Measurements from ENCODE around the gene HYAL2.

HYAL2 gene, protein sequence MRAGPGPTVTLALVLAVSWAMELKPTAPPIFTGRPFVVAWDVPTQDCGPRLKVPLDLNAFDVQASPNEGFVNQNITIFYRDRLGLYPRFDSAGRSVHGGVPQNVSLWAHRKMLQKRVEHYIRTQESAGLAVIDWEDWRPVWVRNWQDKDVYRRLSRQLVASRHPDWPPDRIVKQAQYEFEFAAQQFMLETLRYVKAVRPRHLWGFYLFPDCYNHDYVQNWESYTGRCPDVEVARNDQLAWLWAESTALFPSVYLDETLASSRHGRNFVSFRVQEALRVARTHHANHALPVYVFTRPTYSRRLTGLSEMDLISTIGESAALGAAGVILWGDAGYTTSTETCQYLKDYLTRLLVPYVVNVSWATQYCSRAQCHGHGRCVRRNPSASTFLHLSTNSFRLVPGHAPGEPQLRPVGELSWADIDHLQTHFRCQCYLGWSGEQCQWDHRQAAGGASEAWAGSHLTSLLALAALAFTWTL

DNA sequence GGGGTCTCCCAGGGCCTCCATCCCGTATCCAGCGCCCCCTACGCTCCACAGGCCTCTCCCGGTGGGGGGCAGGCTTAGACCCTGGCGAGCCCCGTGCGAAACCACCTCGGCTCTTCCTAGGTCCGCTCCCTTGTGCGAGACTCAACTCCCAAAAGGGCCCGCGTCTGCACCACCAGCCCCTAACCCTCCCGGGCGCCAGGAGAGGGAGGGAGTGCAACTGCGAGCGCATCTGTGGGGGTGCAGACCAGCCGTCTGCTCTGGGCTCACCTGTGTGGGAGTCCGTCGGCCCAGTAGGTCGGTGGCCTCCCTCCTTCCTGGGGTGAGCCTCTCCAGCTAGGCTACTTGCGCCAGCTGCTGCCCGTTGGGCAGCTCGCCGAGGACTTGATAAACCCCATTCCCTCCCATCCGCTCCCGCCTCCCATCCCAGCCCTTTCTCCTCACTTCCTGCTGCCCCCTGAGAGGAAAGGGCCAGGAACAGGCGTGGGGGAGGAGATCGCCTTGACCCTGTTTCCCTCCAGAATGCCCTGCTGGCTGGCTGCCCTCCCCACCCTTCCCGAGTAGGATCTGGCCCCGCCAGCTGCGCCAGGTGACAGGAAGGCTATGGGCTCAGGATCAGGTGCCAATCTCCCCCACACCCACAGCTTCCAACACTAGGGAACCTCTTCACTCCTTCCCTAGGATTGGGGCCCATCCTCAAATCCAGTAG lies at the start of gene HYAL2:
Gene HYAL2, minus strand, starts transcription at position 360 of the 706 bp plus-strand sequence. CDS start 2,256 bp downstream, outside the sequence.
- no peak for DNase-seq

DNA sequence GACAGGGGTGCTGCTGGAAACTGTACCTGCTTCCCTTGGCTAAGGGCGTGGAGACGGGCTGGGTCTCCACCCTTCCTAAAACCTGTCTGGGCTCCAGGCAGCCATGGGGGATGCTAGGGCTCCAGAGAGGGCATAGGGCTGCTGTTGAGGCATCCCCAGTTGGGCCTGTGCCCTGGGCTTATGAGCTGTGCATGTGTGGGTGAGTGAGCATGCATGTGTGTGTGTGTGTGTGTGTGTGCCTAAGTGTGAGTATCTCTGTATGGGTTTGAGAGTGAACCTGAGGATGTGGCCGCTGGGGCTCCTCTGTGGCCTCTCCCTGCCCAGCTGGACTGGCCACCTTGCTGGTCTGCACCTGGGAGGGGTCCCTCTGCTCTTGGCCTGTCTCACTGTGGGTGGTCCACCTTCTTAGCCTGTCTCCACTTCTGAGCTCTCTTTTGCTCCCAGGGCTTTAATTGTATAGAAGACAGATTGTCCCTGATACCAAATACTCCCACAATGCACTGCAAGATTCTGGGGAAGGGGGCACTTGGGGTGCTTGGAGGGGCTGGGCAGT lies 48.7 kb upstream of the HYAL2 start:
- no peak for DNase-seq

DNA sequence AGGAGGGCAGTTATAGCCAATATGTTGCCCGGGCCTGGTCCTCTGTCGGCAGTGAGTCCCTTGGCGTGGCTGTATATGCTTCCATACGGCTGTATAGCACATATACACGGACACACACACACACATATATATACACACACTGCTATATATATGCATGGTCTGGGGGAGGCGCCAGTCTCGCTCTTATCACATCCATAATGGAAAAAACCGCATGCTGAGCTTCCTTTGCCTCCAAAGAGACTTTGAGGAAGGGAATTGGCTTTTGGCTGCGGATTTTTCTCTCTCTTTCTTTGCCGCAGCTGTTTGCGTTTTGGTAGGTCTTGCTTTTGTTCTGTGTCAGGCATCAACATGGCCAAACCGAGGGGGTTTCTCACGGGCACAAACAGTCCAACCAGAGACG lies 48.0 kb upstream of the HYAL2 start:
- no peak for DNase-seq

DNA sequence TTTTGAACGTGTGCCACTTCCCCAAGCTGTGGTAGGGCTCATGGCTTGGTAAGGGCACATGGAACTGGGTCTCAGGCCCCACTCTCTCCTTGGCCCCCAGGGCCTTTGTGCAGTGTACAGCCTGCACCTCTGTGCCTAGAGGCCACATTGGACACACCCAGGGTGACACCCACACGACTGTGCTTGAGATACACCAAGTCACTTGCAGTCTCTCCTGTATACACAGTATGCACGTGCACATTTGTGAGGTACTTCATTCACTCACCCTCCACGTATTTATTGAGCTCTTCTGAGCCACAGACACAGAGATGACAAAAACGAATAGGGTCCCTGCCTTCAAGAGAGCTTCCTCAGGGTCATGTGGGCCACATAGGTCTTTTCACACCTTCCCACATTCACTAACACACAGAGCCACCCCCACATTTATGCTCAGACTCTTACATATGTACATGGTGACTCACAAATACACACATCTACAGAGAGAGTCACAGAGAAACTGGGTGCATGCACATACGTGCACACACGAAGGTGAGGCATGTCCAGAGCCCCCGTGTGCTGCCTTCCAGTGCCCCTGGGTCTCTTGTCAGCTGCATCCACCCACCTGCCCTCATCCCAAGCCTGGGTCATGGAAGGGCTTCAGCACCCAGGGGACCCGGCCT lies 46.6 kb upstream of the HYAL2 start:
- no peak for DNase-seq

DNA sequence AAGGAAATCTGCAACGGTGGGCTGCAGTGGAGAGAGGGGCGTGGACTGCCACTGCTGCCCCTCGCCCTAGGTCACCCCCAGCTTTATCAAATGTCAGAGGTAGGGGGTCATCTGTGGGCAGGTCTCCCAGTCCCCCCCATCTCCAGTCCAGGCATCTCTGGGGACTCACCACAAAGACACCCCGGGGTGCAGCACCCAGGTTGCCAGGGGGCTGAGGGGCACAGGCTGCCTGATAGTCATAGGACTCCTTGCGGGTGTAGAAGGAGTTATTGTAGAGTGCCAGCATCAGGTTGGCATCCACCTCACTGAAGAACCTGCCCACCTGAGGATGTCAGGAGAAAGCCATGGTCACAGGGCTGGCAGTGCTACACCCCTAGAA lies 43.3 kb upstream of the HYAL2 start:
- DNase-seq = no peak

DNA sequence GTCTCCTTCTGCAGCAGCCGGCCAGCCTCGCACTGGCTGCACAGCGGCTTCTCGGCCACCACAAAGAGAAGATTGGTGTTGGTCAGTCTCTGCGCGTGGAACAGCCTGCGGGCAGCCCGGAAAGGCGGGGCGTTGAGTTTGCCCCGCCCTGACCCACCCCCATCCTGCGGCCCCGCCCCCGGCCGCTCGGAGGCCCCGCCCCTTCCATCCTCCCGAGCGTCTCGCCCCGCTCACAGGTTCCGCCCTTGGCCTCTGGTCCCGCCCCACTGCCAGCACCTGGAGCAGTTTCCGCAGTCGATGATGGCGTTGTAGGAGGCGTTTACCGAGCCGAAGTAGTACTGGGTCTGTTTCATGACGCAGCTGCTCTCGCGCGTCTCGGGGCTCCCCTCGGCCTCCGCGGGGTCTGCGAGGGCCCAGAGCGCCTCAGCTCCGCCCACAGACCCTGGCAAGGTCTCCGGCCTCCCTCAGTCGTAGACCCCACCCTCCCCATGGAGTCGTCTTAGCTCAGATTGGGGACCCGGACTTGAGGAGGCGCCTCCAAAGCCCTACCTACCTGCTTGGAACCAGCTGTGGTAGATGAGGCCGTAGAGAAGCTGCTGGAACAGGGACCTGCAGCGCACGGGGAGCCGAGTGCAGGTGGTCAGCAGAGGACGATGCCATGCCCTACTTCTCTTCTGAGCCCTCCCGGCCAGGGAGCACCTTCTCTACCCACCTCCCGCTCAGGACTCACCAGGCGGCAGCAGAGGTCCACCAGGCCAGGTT lies 42.7 kb upstream of the HYAL2 start:
- peak; percentile 96 for DNase-seq

DNA sequence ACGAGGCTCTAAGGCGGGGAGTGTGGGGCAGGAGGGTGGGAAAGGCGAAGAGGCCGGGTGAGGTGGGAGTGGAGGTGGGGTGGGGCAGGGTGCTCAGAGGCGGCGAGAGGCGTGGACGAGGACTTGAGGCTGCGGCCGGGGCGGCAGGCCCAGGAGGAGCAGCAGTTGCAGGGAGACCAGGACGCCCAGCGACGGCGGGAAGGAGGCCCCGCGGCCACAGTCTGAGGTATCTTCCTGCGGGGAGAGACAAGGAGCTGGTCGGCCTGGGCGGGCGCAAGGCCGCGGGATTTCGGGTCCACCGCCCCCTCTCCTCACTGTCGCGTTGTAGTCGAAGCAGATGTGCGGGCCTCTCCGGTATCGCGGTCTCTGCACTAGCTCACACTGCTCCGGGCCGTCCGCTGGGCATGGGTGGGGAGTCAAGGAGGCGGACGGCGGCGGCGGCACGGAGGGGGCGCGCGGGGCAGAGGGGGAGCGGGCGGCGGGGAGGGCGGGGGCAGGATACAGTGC lies 42.1 kb upstream of the HYAL2 start:
- DNase-seq = no peak

DNA sequence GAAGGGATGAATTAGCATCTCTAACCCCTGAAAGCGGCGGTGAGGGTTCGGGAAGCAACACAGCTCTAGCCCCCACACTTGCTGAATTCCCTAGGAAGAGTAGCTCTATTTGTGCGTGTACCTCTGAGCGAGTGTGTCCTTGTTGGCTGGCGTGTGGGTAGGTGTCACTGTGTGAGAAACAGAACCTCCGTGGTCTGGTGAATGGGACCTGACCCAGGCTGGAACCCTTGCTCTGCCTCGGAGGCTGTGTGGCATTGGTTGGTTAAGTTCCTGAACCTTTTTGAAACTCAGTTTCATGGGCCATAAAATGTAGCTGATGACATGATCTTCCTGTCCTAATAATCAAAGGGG lies 37.2 kb upstream of the HYAL2 start:
- DNase-seq = no peak

DNA sequence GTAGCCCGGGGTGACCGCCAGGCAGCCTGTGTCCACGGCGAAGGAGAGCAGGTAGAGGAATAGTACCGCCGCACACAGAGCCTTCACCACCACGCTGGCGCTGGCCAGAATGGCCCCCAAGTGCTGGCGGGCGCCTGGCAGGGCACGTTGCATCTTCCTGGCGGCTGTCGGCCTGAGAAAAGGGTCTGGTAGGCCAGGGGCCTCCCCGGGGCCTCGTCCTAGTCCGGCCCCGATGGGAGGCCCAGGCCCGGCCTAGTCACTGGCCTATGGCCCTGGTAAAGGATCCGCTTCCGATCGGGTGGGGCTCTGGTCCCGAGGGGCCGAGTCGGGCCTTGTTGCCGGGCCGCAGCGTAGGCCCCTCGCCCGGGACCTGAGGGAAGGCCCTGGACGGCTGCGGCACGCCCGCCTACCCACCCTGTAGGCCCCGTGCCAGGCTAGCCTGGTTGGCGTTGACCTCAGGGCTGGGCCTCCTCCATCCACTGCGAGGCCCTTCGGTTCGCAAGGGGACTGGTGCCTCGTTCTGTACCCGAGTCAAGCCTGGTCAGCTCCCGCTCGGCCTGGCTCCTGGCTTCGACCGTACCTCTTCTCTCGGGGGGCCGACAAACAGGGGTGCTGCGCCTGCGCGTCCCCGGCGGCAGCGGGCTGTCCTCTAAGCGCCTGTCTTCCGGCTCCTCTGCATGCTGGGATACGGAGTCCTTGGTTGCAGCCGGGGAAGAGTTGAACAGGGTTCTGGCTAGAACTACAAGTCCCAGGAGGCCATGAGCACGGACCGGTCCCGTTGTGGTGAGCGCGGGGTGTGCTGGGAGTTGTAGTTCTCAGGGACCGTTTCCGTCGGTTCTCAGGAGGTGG lies 36.6 kb upstream of the HYAL2 start, which contains the start of gene TMEM115:
Gene TMEM115, minus strand, starts transcription at position 611 of the 849 bp plus-strand sequence. Its CDS starts 458 bp downstream, at position 153.
- DNase-seq = peak; percentile 96

DNA sequence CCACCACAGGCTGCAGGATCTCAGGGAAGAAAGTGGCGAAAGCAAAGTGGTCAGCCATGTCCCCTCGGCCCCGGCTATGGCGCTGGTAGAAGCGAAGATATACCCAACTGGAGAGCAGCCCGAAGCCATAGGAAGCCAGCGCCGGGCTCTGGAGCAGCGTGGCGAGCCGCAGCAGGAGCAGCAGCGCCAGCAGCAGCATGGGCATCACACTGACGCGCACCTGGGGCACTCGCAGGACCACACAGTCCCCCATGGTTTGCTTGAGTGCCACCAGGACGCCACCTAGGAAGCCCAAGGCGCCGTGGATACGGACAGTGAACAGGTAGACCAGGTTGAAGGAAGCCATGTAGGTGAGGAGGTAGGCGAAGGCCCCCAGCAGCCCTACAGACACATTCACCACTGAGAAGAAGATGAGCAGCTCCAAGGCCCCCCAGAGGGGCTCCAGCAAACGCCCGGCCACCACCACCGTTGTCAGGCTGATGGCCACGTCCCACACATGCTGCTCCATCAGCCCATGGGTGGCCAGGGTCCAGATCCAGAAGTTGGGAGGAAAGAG lies 35.9 kb upstream of the HYAL2 start:
- DNase-seq = no peak

DNA sequence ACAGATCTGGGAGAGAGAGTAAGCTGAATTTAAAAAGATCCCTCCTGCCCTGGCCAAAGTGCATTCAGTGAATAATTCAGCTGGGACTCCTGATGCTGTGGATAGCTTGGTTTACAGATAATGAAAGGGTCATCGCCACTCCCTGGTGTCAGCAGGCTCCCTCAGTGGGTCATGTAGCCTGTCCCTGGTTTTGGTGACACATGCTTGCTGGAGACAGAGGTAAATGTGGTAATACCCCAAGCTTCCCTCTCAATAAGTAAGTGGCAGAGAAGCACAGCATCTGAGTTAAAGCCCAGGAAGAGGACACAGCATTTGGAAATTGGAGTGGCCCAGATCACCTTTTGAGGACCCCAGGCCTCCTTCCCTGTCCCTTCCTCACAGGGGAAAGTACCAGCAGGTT lies 34.9 kb upstream of the HYAL2 start:
- DNase-seq = no peak

DNA sequence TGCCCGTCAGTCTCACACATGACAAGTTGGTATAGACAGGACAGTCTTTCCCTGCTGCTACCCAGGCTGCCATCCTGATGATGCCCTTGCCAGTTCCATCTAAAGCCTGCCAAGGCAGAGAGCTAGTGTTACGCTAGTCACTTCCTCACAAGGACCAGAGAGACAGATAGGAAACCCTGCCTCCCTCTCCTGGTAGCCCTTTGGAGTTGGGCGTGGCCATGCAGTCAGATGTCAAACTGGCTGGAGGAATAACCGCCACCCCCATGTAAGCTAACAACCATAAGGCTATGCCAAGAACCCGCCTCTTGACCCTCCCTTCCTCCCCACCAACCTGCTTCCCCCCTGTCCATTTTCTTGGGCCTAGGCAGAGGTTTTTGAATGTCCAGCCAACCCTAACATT lies 34.0 kb upstream of the HYAL2 start:
- no peak for DNase-seq

DNA sequence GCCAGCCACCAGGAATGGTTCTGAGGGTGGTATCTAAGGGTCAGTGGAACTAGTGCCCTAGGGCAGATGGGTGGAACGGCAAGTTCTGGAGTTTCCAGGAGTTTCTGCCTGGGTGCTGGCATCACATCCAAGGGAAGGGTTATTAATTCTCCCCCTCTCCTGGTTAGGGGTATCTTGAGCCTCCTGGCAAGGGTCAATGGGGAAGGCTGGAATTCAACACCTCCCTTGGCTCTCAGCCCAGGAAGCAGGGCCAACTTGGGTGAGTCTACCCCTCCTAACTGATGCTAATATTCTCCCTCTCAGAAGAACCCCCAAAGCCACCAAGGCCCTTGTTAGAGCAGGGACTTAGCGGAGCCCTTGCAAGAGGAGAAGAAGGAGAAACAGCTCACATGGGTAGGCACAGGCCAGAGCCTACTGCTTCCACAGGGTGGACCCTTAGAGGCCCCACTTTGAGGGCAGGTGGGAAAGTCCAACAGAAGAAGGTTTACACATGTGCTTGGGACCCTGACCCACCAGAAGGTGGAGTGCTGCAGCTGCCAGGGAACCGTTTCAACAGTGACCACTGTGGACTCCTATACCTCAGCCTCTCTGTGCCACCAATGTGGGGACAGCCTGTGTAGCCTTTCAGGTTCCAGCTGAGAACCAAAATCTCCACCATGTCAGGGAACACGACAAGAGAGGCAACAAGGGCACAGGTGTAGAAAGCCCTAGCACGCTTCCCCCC lies 33.4 kb upstream of the HYAL2 start:
- no peak for DNase-seq

DNA sequence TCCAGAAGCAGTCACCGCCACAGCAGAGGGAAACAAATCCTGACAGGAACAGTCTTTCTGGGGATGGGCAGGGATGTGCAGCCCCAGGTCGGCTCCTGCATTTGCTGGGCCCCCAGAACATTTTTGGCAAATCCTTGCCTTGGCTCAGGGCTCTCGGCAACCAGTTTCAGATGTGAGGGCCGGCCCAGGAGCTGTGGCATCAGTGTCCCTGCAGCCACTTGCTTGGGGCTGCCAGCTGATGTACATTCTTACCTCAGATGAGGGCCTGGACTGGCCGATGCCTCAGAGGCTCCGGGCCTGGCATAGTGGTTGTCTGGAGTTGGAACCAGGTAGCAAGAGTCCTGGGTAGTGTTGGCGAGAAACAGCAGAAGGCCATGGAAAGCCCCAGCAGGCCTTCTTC lies 32.3 kb upstream of the HYAL2 start:
- no peak for DNase-seq

DNA sequence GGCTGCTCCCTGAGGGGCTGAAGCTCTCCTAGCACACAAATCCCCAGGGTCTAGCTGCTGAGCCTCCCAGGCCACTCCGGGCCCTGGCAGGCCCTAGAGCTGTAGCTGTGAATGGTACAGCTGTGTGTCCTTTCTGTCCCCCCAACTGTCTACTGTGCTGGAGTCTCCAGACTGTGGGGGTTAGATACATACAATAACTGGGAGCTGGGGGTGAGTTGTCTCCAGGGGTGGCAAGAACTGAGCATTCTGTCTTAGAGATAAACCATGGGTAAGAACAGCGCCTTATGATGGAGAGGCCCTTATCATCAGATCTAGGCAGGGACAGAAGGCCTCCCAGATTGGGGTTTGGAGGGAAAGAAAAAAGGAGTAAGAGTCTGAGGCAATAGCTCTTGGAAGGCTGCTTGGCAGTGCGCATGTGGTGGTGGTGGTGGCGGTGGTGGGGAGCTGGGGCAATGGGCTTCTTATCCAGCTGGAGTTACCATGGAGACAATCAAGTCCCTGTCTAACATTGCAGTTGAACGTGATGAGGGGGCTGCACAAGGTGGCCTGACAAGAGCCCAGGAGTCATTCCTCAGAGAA lies 31.7 kb upstream of the HYAL2 start:
- DNase-seq = no peak

DNA sequence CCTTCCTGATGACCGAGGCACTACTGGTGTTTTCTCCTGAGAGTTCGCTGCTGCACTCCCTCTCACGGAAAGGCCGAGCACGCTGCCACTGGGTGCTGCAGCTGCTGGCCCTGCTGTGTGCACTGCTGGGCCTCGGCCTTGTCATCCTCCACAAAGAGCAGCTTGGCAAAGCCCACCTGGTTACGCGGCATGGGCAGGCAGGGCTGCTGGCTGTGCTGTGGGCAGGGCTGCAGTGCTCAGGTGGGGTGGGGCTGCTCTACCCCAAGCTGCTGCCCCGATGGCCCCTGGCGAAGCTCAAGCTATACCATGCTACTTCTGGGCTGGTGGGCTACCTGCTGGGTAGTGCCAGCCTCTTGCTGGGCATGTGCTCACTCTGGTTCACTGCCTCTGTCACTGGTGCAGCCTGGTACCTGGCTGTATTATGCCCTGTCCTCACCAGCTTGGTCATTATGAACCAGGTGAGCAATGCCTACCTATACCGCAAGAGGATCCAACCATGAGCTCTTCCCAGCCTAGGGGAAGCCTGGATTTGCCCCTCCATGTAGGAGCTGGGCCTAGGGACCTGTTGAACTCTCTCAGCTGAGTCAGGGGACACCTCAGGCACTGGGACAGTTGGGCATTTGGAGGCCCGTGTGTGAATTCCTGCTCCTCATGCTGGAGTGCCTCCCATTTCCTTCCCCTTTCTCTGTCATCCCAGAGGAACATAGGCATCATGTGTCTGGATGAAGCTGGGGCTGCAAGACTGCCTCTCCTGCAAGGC lies 30.9 kb upstream of the HYAL2 start:
- DNase-seq = no peak

DNA sequence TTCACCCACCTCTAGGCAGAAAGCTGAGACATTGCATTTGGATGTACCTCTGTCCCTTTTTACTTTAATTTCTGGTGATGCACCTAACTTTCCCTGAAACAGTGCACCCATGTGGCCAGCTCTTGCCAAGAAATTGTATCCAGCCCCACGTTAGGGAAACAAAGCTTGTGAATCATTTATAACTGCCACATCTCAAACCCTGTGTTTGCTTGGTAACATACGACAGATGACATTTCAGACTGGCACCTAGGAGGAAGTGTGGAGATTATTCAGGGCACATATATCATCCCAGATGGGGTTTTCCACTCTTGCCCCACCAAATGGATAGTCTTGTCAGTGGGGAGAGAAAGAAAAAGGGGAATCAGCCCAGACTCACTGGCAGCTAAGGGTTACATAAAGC lies 30.2 kb upstream of the HYAL2 start:
- DNase-seq = peak; percentile 38

DNA sequence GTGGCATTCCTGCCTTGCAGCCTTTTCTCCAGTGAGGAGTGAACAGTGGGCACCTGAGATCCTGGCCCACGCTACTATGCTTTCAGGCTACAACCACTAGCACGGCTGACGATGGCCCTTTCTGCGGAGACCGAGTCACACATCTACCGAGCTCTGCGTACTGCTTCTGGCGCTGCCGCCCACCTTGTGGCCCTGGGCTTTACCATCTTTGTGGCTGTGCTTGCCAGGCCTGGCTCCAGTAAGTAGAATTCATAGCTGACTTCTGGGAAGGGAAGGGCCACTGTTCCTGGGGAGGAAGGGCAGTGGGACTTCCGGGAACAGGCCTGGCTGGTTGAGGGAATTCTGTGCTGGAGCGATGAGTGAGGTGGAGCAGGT lies 28.8 kb upstream of the HYAL2 start:
- no peak for DNase-seq
